HG02870 (cell line): ENCODE data around the gene ENOPH1.

ENCODE experiments used
- ATAC-seq: cut with Tn5 transposase; IDR thresholded peaks from one replicate; pipeline ENCODE4 v1.9.1; 2021; ENCODE audit warnings: mild to moderate bottlenecking, moderate library complexity; ENCODE audit not compliant: unreplicated experiment

The ENOPH1 gene

GRCh38 chr4:82508011-82508410 is 77.6 kb downstream of the ENOPH1 start:
- ATAC-seq = no peak

- no peak for ATAC-seq
Measured at GRCh38 chr4:82508806-82509428, 78.5 kb downstream of the ENOPH1 start.

GRCh38 chr4:82510216-82510615 is 79.8 kb downstream of the ENOPH1 start:
- ATAC-seq = no peak
